Keratinocyte (primary cell): Measurements from ENCODE around the gene TTLL5. TPM values are rescaled to one million over a fixed set of nuclear protein-coding genes. Genes with fewer than 3 reads are reported as not detected.

Source experiments
- DNase-seq: peaks from one replicate; pipeline ENCODE4 v3.0.0-alpha.2; 2011; ENCODE audit warnings: low read depth, missing footprints, low spot score
- FAIRE-seq: peaks from 2 replicates; lab custom pipeline; 2011; peaks lifted over from hg19 to GRCh38; lab: Jason Lieb, UNC
- H2AFZ ChIP-seq: 2 replicates; pipeline ENCODE4 v1.6.0; 2012; ENCODE audit warnings: low read length, control low read depth, inconsistent platforms; ENCODE audit not compliant: control insufficient read depth
- H3K27ac ChIP-seq: 2 replicates; pipeline ENCODE4 v1.5.1; 2011; ENCODE audit warnings: low read length; ENCODE audit not compliant: control insufficient read depth, insufficient read depth
- H3K27me3 ChIP-seq: 3 replicates; pipeline ENCODE4 v1.6.0; 2011; ENCODE audit warnings: low read length; ENCODE audit not compliant: control insufficient read depth, insufficient read depth; ENCODE audit errors: extremely low read depth
- H3K36me3 ChIP-seq, 2 experiments: 2 replicates in 1 of 2; 3 replicates in 1 of 2; pipeline ENCODE4 v1.5.1; 2011; ENCODE audit warnings: low read length in 2 of 2, mild to moderate bottlenecking in 1 of 2; ENCODE audit not compliant: control insufficient read depth in 2 of 2, insufficient read depth in 2 of 2; ENCODE audit errors: extremely low read depth in 1 of 2
- H3K4me1 ChIP-seq: 3 replicates; pipeline ENCODE4 v1.5.1; 2011; ENCODE audit warnings: low read length; ENCODE audit not compliant: control insufficient read depth, insufficient read depth; ENCODE audit errors: extremely low read depth
- H3K4me2 ChIP-seq: 3 replicates; pipeline ENCODE4 v1.6.0; 2011; ENCODE audit warnings: low read depth, low read length; ENCODE audit not compliant: control insufficient read depth, insufficient read depth; ENCODE audit errors: extremely low read depth
- H3K4me3 ChIP-seq, 3 experiments: fragments of 200-600 bp in 1 of 3; sonication (generic) in 1 of 3; 2 replicates in 2 of 3; 3 replicates in 1 of 3; pipeline ENCODE4 v1.5.1; 2011 to 2016; ENCODE audit warnings: low read length in 3 of 3, mild to moderate bottlenecking in 3 of 3, control low read depth in 2 of 3, inconsistent platforms in 1 of 3, low read depth in 1 of 3, mixed read lengths in 1 of 3, mixed run types in 1 of 3, moderate library complexity in 1 of 3; ENCODE audit not compliant: control insufficient read depth in 2 of 3, insufficient read depth in 2 of 3; ENCODE audit errors: extremely low read depth in 1 of 3
- H3K79me2 ChIP-seq: 2 replicates; pipeline ENCODE4 v1.6.0; 2012; ENCODE audit warnings: low read length; ENCODE audit not compliant: control insufficient read depth, insufficient read depth
- H3K9ac ChIP-seq: 3 replicates; pipeline ENCODE4 v1.6.0; 2011; ENCODE audit warnings: low read length; ENCODE audit not compliant: control insufficient read depth, insufficient read depth; ENCODE audit errors: extremely low read depth
- H3K9me1 ChIP-seq: 3 replicates; pipeline ENCODE4 v1.6.0; 2011; ENCODE audit warnings: low read length; ENCODE audit not compliant: control insufficient read depth, insufficient read depth; ENCODE audit errors: extremely low read depth
- H3K9me3 ChIP-seq: 2 replicates; pipeline ENCODE4 v1.5.1; 2012; ENCODE audit warnings: low read depth, low read length; ENCODE audit not compliant: control insufficient read depth
- H4K20me1 ChIP-seq: 3 replicates; pipeline ENCODE4 v1.6.0; 2011; ENCODE audit warnings: low read length; ENCODE audit not compliant: control insufficient read depth, insufficient read depth; ENCODE audit errors: extremely low read depth
- EZH2 ChIP-seq: IDR thresholded peaks from one replicate; pipeline ENCODE4 v1.6.1; 2012; ENCODE audit warnings: inconsistent platforms, mild to moderate bottlenecking, low read length, moderate library complexity
- dilution Hi-C: fragments of 300-500 bp; cut with MboI; formaldehyde crosslinking; loops from one replicate; pipeline ENCODE4 v1.7.0; 2020; ENCODE audit warnings: low sequenced_read_pairs; ENCODE audit not compliant: extremely low pct_ligation_motif_present
- polyA plus RNA-seq, 5 experiments: library from polyadenylated mRNA; depleted of rRNA in 3 of 5; stranded (reverse) in 3 of 5; stranded (forward) in 1 of 5; unstranded in 1 of 5; fragments of >200 nt; gene quantifications; 1 replicate in 1 of 5; 2 replicates in 3 of 5; 3 replicates in 1 of 5; pipeline versions ENCODE4 v1.2.1 to v1.2.3, GENCODE V29; 2011 to 2012; ENCODE audit warnings: missing spikeins in 2 of 5, low read depth in 1 of 5, low replicate concordance in 1 of 5
- TF ChIP-seq, protein P1 (sequence below), 3 experiments: IDR thresholded peaks in 1 of 3; conservative IDR thresholded peaks in 1 of 3; optimal IDR thresholded peaks in 1 of 3; 2 replicates in 2 of 3; 3 replicates in 1 of 3; pipeline versions ENCODE3 to v1.5.1; 2011; ENCODE audit warnings: low read length in 3 of 3, mild to moderate bottlenecking in 3 of 3, moderate library complexity in 2 of 3, control low read depth in 1 of 3, inconsistent platforms in 1 of 3; ENCODE audit not compliant: insufficient read depth in 2 of 3; ENCODE audit errors: extremely low read depth in 1 of 3

TTLL5 gene
- polyA plus RNA-seq, 1 donor (not counting 4 experiments of a cell fraction or from before 2014, with no cell fraction given) = 20.7 TPM

GRCh38 chr14:75647640-75648039 lies 13.4 kb upstream of the TTLL5 start:
- no peak overlapping the region for H3K4me3 ChIP-seq
- no peak for FAIRE-seq
- no peak overlapping the region for H3K4me2 ChIP-seq
- H3K4me1 ChIP-seq = no peaks in the 10 kb centered on the region
- H3K27ac ChIP-seq = no peak overlapping the region
- H3K9me1 ChIP-seq = no peaks in the 10 kb centered on the region
- no peak overlapping the region for H3K9ac ChIP-seq
- H3K79me2 ChIP-seq = no peaks in the 10 kb centered on the region
- dilution Hi-C loops = no loop called here
- DNase-seq = no peak
- H3K27me3 ChIP-seq = no peaks in the 10 kb centered on the region
- H4K20me1 ChIP-seq = no peaks in the 10 kb centered on the region
- no peak overlapping the region for H2AFZ ChIP-seq
- TF ChIP-seq, protein P1, sequence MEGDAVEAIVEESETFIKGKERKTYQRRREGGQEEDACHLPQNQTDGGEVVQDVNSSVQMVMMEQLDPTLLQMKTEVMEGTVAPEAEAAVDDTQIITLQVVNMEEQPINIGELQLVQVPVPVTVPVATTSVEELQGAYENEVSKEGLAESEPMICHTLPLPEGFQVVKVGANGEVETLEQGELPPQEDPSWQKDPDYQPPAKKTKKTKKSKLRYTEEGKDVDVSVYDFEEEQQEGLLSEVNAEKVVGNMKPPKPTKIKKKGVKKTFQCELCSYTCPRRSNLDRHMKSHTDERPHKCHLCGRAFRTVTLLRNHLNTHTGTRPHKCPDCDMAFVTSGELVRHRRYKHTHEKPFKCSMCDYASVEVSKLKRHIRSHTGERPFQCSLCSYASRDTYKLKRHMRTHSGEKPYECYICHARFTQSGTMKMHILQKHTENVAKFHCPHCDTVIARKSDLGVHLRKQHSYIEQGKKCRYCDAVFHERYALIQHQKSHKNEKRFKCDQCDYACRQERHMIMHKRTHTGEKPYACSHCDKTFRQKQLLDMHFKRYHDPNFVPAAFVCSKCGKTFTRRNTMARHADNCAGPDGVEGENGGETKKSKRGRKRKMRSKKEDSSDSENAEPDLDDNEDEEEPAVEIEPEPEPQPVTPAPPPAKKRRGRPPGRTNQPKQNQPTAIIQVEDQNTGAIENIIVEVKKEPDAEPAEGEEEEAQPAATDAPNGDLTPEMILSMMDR (optimal IDR thresholded peaks at IDR 0.05 in 1 of 3, IDR thresholded peaks at IDR 0.05 in 1 of 3, conservative IDR thresholded peaks at IDR 0.05 in 1 of 3; ENCODE audit: extremely low read depth in 1 of 3, insufficient read depth in 2 of 3, low read length in 3 of 3) = no peak
- no peak for TF ChIP-seq EZH2
- H3K36me3 ChIP-seq = peaks cover 25 to 33% of the 10 kb centered on the region in 2 experiments
- no peaks in the 10 kb centered on the region for H3K9me3 ChIP-seq

GRCh38 chr14:75648066-75648838 lies 12.8 kb upstream of the TTLL5 start:
- Histone ChIP-seq H3K9ac (no peak overlapping the region), H3K79me2 (no peaks in the 10 kb centered on the region), H2AFZ (no peak overlapping the region), H3K27ac (no peak overlapping the region), H3K36me3 (peaks cover 27 to 37% of the 10 kb centered on the region in 2 experiments), H3K9me1 (no peaks in the 10 kb centered on the region), H3K4me2 (no peak overlapping the region), H4K20me1 (no peaks in the 10 kb centered on the region), H3K9me3 (no peaks in the 10 kb centered on the region), H3K4me1 (no peaks in the 10 kb centered on the region), H3K4me3 (no peak overlapping the region), H3K27me3 (no peaks in the 10 kb centered on the region)
- dilution Hi-C loops = no loop called here
- no peak for TF ChIP-seq EZH2
- TF ChIP-seq, protein P1 (optimal IDR thresholded peaks at IDR 0.05 in 1 of 3, IDR thresholded peaks at IDR 0.05 in 1 of 3, conservative IDR thresholded peaks at IDR 0.05 in 1 of 3; ENCODE audit: extremely low read depth in 1 of 3, insufficient read depth in 2 of 3, low read length in 3 of 3) = no peak
- no peak for FAIRE-seq
- no peak for DNase-seq
